Spleen (tissue), 7 donors: ENCODE data around the gene ZNF618.

Source experiments
- POLR2AphosphoS5 ChIP-seq, 3 donors: sonication (generic); formaldehyde crosslinking; IDR thresholded peaks; one replicate each; pipeline ENCODE4 v1.5.1; 2017; ENCODE audit warnings: antibody characterized with exemption in 3 of 3
- TF ChIP-seq, protein P1 (sequence below), 11 experiments: fragments of 200-600 bp in 7 of 11; fragments of 450-650 bp in 4 of 11; sonication (generic) in 4 of 11; IDR thresholded peaks in 8 of 11; conservative IDR thresholded peaks in 3 of 11; 1 replicate in 7 of 11; 2 replicates in 4 of 11; pipeline versions ENCODE4 v1.4.0 to v1.8.0; 2016 to 2021; ENCODE audit warnings: antibody characterized with exemption in 11 of 11, inconsistent platforms in 4 of 11, mild to moderate bottlenecking in 1 of 11
- donor health status: DM: no; HTN: no; CAD: no; lungs with moderate emphysema.
- donor health status: DM: no; HTN: no; CAD: no.
- donor health status: DM: no; HTN: no; CAD: no.

GRCh38 chr9:114085387-114085789, 209.3 kb downstream of the ZNF618 start:
- TF ChIP-seq, protein P1, sequence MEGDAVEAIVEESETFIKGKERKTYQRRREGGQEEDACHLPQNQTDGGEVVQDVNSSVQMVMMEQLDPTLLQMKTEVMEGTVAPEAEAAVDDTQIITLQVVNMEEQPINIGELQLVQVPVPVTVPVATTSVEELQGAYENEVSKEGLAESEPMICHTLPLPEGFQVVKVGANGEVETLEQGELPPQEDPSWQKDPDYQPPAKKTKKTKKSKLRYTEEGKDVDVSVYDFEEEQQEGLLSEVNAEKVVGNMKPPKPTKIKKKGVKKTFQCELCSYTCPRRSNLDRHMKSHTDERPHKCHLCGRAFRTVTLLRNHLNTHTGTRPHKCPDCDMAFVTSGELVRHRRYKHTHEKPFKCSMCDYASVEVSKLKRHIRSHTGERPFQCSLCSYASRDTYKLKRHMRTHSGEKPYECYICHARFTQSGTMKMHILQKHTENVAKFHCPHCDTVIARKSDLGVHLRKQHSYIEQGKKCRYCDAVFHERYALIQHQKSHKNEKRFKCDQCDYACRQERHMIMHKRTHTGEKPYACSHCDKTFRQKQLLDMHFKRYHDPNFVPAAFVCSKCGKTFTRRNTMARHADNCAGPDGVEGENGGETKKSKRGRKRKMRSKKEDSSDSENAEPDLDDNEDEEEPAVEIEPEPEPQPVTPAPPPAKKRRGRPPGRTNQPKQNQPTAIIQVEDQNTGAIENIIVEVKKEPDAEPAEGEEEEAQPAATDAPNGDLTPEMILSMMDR (IDR thresholded peaks at IDR 0.05 in 8 of 11, conservative IDR thresholded peaks at IDR 0.05 in 3 of 11) = no peak
- TF ChIP-seq POLR2AphosphoS5 (IDR thresholded peaks at IDR 0.05) = no peak
